GM21717 (cell line): ENCODE data around the gene MICB.
"Not testable (repeated sequence)": the region's sequence is repeated elsewhere in the genome, so short reads cannot be mapped to it uniquely, and the experiment has no call there.

Source experiments
- ATAC-seq: cut with Tn5 transposase; IDR thresholded peaks from one replicate; pipeline ENCODE4 v1.9.1; 2021; ENCODE audit warnings: mild to moderate bottlenecking, moderate library complexity; ENCODE audit not compliant: unreplicated experiment

MICB gene

GRCh38 chr6:31535538-31536324, 37.8 kb downstream of the MICB start:
- ATAC-seq: no peak

GRCh38 chr6:31538805-31539400, 41.0 kb downstream of the MICB start:
- ATAC-seq: no peak

- no peak for ATAC-seq
Observed at GRCh38 chr6:31540640-31541039, 42.7 kb downstream of the MICB start.

GRCh38 chr6:31541059-31541657, 43.2 kb downstream of the MICB start:
- no peak for ATAC-seq

- ATAC-seq: peak; percentile 54
Observed at GRCh38 chr6:31541658-31542521, 43.9 kb downstream of the MICB start, which contains the start of gene DDX39B. TSS of gene DDX39B (minus strand) at chr6:31542003. CDS start at chr6:31540532, 1,471 bp downstream.

GRCh38 chr6:31543639-31544038, 45.7 kb downstream of the MICB start:
- ATAC-seq: no peak

- no peak for ATAC-seq
Observed at GRCh38 chr6:31544676-31545075, 46.7 kb downstream of the MICB start.

- ATAC-seq: no peak
Observed at GRCh38 chr6:31545291-31545690, 47.3 kb downstream of the MICB start.

- ATAC-seq: no peak
Observed at GRCh38 chr6:31546339-31546957, 48.5 kb downstream of the MICB start, which contains the start of gene ATP6V1G2. TSS of gene ATP6V1G2 (minus strand) at chr6:31546608. CDS start at chr6:31546559, 49 bp downstream.

GRCh38 chr6:31546958-31547726, 49.2 kb downstream of the MICB start, which contains the start of gene NFKBIL1:
TSS of gene NFKBIL1 (plus strand) at chr6:31547608. CDS start at chr6:31547695, 87 bp downstream.
- peak; percentile 56 for ATAC-seq

GRCh38 chr6:31547727-31548543, 50.0 kb downstream of the MICB start:
- ATAC-seq: no peak

- no peak for ATAC-seq
Observed at GRCh38 chr6:31548544-31548873, 50.6 kb downstream of the MICB start.

GRCh38 chr6:31551371-31551770, 53.4 kb downstream of the MICB start:
- ATAC-seq: not testable (repeated sequence)

GRCh38 chr6:31556307-31556706, 58.4 kb downstream of the MICB start:
- ATAC-seq: no peak

- no peak for ATAC-seq
Observed at GRCh38 chr6:31557443-31558317, 59.7 kb downstream of the MICB start.

- no peak for ATAC-seq
Observed at GRCh38 chr6:31558318-31558625, 60.3 kb downstream of the MICB start.

- ATAC-seq: peak; percentile 26
Observed at GRCh38 chr6:31558631-31559500, 60.9 kb downstream of the MICB start.
